ACC112 (cell line): ENCODE data around the gene DCX.

Experiments
- H2AFZ ChIP-seq: fragments of 200-600 bp; sonication (generic); one replicate; pipeline ENCODE4 v1.6.0; 2017; ENCODE audit warnings: antibody characterized with exemption, low read length; ENCODE audit not compliant: unreplicated experiment
- H3K27ac ChIP-seq: fragments of 200-600 bp; sonication (generic); 2 replicates; pipeline ENCODE4 v1.5.1; 2014; ENCODE audit warnings: low read depth, mild to moderate bottlenecking, antibody characterized with exemption, low read length, moderate library complexity
- H3K27me3 ChIP-seq: fragments of 200-600 bp; sonication (generic); 2 replicates; pipeline ENCODE4 v1.6.1; 2014; ENCODE audit warnings: mild to moderate bottlenecking, antibody characterized with exemption, low read length, moderate library complexity, mixed read lengths; ENCODE audit not compliant: insufficient read depth
- H3K36me3 ChIP-seq: fragments of 200-600 bp; sonication (generic); 2 replicates; pipeline ENCODE4 v1.6.1; 2016; ENCODE audit warnings: mild to moderate bottlenecking, antibody characterized with exemption, low read length, moderate library complexity, mixed read lengths; ENCODE audit not compliant: insufficient read depth
- H3K4me1 ChIP-seq: fragments of 200-600 bp; sonication (generic); one replicate; pipeline ENCODE4 v1.6.1; 2016; ENCODE audit warnings: low read length, mixed read lengths; ENCODE audit not compliant: insufficient read depth, unreplicated experiment, control insufficient read depth
- H3K4me3 ChIP-seq: fragments of 200-600 bp; sonication (generic); 2 replicates; pipeline ENCODE4 v1.5.1; 2014; ENCODE audit warnings: mild to moderate bottlenecking, low read depth, low read length
- H3K79me2 ChIP-seq: fragments of 200-600 bp; sonication (generic); one replicate; pipeline ENCODE4 v1.6.0; 2016; ENCODE audit warnings: low read length; ENCODE audit not compliant: control insufficient read depth, unreplicated experiment, insufficient read depth

Gene DCX

DNA sequence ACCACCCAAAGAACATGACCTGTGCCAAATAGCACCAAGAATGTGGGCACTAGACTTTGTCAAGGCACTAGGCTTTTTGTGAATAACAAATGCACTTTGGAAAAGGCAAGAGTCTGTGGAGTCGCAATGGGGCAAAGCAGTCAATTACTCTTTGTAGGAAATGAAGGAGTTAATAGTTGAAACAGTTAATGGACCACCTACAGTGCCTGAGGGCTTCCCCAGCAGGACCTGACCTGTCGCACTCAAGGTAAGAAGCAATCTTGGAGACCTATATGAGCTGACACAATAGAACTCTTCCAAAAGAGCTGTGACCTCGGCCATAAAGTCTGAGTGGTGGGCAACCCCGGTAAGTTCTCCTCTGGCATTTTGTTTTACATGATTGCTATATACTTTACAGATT, 92.5 kb downstream of the DCX start:
- Histone ChIP-seq H3K27ac (no peak overlapping the region), H3K79me2 (no peaks in the 10 kb centered on the region), H3K36me3 (no peaks in the 10 kb centered on the region), H2AFZ (no peak overlapping the region), H3K4me3 (no peak overlapping the region), H3K4me1 (no peaks in the 10 kb centered on the region), H3K27me3 (no peaks in the 10 kb centered on the region)

GRCh38 chrX:111318901-111319300, 93.1 kb downstream of the DCX start:
- H3K27ac ChIP-seq = no peak overlapping the region
- H3K79me2 ChIP-seq = no peaks in the 10 kb centered on the region
- H3K4me1 ChIP-seq = no peaks in the 10 kb centered on the region
- H3K36me3 ChIP-seq = no peaks in the 10 kb centered on the region
- H3K27me3 ChIP-seq = no peaks in the 10 kb centered on the region
- H2AFZ ChIP-seq = no peak overlapping the region
- no peak overlapping the region for H3K4me3 ChIP-seq

DNA sequence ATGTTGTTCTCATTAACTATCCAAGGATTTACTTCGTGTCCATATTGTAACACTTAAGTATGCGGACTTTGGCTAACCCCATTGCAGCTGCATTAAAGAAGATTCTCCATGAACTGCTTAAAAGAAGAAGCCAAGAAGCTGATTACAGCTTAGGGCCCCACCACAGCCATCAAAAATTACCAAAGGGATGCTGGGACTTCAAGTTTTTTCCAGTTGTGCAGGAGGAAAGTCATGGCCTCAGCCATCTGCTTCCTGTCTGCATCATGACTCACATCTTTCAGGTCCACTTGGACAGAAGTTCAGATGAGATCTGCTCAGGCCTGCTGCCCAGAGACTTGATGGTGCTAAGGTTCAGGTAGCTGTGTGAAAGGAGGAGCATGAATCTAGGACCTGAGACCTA, 102.9 kb downstream of the DCX start:
- Histone ChIP-seq H3K4me1 (no peaks in the 10 kb centered on the region), H3K36me3 (no peaks in the 10 kb centered on the region), H3K27me3 (no peaks in the 10 kb centered on the region), H2AFZ (no peak overlapping the region), H3K4me3 (no peak overlapping the region), H3K79me2 (no peaks in the 10 kb centered on the region), H3K27ac (no peak overlapping the region)

GRCh38 chrX:111308039-111308438, 104.0 kb downstream of the DCX start:
- no peaks in the 10 kb centered on the region for H3K4me1 ChIP-seq
- H3K27me3 ChIP-seq = no peaks in the 10 kb centered on the region
- no peak overlapping the region for H3K27ac ChIP-seq
- no peak overlapping the region for H3K4me3 ChIP-seq
- no peak overlapping the region for H2AFZ ChIP-seq
- no peaks in the 10 kb centered on the region for H3K36me3 ChIP-seq
- H3K79me2 ChIP-seq = no peaks in the 10 kb centered on the region

DNA sequence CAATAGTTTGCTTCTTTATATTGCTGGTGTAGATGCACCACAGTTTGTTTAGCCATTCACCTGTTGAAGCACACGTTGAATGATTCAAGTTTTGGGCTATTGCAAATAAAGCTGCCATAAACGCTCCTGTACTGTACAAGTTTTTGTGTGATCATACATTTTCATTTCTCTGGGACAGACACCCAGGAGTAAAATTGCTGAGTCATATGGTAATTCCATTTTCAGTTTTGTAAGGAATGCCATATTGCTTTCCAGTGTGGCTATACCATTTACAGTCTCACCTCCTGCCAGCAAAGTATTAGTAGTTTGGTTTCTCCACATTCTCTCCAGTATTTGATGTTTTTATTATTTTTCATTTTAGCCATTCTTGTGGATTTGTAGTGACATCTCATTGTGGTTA, 109.7 kb downstream of the DCX start:
- H2AFZ ChIP-seq = no peak overlapping the region
- no peak overlapping the region for H3K27ac ChIP-seq
- H3K4me3 ChIP-seq = no peak overlapping the region
- H3K79me2 ChIP-seq = no peaks in the 10 kb centered on the region
- H3K4me1 ChIP-seq = no peaks in the 10 kb centered on the region
- H3K27me3 ChIP-seq = no peaks in the 10 kb centered on the region
- H3K36me3 ChIP-seq = no peaks in the 10 kb centered on the region

GRCh38 chrX:111288841-111289240, 123.2 kb downstream of the DCX start:
- H3K4me3 ChIP-seq = no peak overlapping the region
- H2AFZ ChIP-seq = no peak overlapping the region
- no peaks in the 10 kb centered on the region for H3K4me1 ChIP-seq
- H3K27ac ChIP-seq = no peak overlapping the region
- no peaks in the 10 kb centered on the region for H3K36me3 ChIP-seq
- H3K79me2 ChIP-seq = no peaks in the 10 kb centered on the region
- H3K27me3 ChIP-seq = no peaks in the 10 kb centered on the region

GRCh38 chrX:111284631-111285293, 127.2 kb downstream of the DCX start:
- Histone ChIP-seq H3K36me3 (no peaks in the 10 kb centered on the region), H3K4me1 (no peaks in the 10 kb centered on the region), H3K79me2 (no peaks in the 10 kb centered on the region), H3K4me3 (no peak overlapping the region), H2AFZ (no peak overlapping the region), H3K27ac (no peak overlapping the region), H3K27me3 (no peaks in the 10 kb centered on the region)

DNA sequence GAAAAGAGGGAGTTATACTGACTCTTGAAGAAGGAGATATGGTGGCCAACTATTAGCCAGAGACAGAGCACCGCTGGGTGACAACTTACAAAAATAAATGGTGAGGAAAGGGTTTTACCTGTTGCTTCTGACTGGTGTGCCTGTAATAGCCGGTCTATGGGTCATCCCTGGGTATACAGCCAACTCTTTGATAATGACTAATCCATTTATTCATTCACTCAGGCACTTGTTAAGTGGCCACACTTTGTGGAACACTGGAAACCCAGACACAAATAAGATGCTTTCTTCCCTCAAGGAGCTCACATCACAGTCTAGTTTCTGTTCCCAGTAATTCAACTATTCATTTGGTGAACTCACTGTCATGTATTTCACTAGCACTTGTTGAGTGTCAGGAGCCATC, 128.5 kb downstream of the DCX start:
- Histone ChIP-seq H3K27me3 (no peaks in the 10 kb centered on the region), H3K36me3 (no peaks in the 10 kb centered on the region), H3K4me1 (no peaks in the 10 kb centered on the region), H3K4me3 (no peak overlapping the region), H2AFZ (no peak overlapping the region), H3K79me2 (no peaks in the 10 kb centered on the region), H3K27ac (no peak overlapping the region)

DNA sequence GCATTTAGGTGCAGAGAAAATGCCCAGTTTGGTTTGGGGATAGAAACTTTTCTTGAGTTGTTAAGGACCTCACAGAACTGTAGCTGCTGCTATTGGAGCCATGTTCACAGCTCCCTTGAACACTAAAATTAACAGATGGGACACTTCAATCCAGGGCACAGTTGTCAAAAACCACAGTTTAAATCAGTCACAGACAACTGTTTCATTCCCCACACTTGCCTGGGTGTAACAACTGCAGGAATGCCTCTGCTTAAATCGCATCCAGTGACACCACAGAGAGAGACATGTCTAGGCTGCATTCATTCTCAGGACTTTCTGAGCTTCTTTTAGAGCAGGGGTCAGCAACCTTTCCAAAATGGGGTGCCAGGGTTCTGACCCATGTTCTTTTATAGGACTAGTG, 129.0 kb downstream of the DCX start:
- Histone ChIP-seq H3K36me3 (no peaks in the 10 kb centered on the region), H3K27ac (no peak overlapping the region), H2AFZ (no peak overlapping the region), H3K79me2 (no peaks in the 10 kb centered on the region), H3K4me1 (no peaks in the 10 kb centered on the region), H3K4me3 (no peak overlapping the region), H3K27me3 (no peaks in the 10 kb centered on the region)

- H3K27ac ChIP-seq = no peak overlapping the region
- H3K79me2 ChIP-seq = no peaks in the 10 kb centered on the region
Measured at GRCh38 chrX:111282139-111282538, 129.9 kb downstream of the DCX start.

DNA sequence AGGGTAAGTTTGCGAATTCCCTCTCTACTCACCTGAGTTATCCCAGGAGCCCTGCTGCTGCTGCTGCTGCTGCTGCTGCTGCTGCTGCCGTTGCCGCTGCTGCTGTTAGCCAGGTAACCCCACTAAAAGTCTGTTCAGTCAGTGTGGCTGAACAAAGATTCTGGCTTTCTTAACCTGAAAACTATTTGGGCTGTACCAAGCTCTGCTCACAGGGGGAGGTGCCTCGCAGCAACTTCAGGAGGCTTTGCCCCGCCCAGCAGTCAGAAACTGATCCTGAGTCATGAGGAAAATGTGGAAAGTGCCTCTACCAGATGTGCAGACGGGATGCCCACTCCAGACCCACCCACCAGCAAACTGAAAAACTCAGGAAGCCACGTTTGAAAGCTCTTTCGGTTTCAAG, 141.7 kb downstream of the DCX start, which contains the start of gene CAPN6:
CAPN6 (minus strand) TSS at position 145 of the 400 bp plus-strand sequence. CDS start 6,547 bp downstream, outside the sequence.
- Histone ChIP-seq H3K79me2 (no peaks in the 10 kb centered on the region), H3K27me3 (no peaks in the 10 kb centered on the region), H3K4me1 (no peaks in the 10 kb centered on the region), H3K36me3 (no peaks in the 10 kb centered on the region), H3K27ac (no peak within 1 kb of the TSS), H3K4me3 (no peak within 1 kb of the TSS), H2AFZ (no peak within 1 kb of the TSS)

More at GRCh38 chrX:111282139-111282538, 129.9 kb downstream of the DCX start:
- Histone ChIP-seq H3K36me3 (no peaks in the 10 kb centered on the region), H3K4me1 (no peaks in the 10 kb centered on the region), H3K4me3 (no peak overlapping the region), H3K27me3 (no peaks in the 10 kb centered on the region), H2AFZ (no peak overlapping the region)
